Gastroesophageal sphincter (tissue), 4 donors: ENCODE data around the gene NAT8L. TPM values are rescaled to one million over a fixed set of nuclear protein-coding genes. Genes with fewer than 3 reads are reported as not detected.

ENCODE experiments used
- ATAC-seq: fragments of 150-250 bp; one replicate; pipeline ENCODE4 v1.9.1; 2016; ENCODE audit warnings: mild to moderate bottlenecking, moderate library complexity
- H3K27ac ChIP-seq, 4 donors: fragments of 200-600 bp; sonication (generic) in 3 of 4; 1 replicate in 3 of 4; 2 replicates in 1 of 4; pipeline ENCODE4 v1.5.1; 2016 to 2019
- H3K27me3 ChIP-seq: fragments of 200-600 bp; sonication (generic); one replicate; pipeline ENCODE4 v1.5.1; 2019
- H3K36me3 ChIP-seq, 2 donors: fragments of 200-600 bp; sonication (generic); one replicate each; pipeline ENCODE4 v1.5.1; 2019; ENCODE audit warnings: control low read depth in 1 of 2
- H3K4me1 ChIP-seq, 3 donors: fragments of 200-600 bp; sonication (generic); 1 replicate in 2 of 3; 2 replicates in 1 of 3; pipeline ENCODE4 v1.5.1; 2016 to 2019; ENCODE audit warnings: control low read depth in 2 of 3
- H3K4me3 ChIP-seq, 2 donors: fragments of 200-600 bp; sonication (generic); one replicate each; pipeline ENCODE4 v1.5.1; 2019; ENCODE audit warnings: mild to moderate bottlenecking in 1 of 2, moderate library complexity in 1 of 2
- H3K9me3 ChIP-seq, 3 donors: fragments of 200-600 bp; sonication (generic); one replicate each; pipeline ENCODE4 v1.5.1; 2017 to 2019; ENCODE audit warnings: control low read depth in 2 of 3
- EP300 ChIP-seq: sonication (generic); formaldehyde crosslinking; IDR thresholded peaks from one replicate; pipeline ENCODE4 v1.6.1; 2017; ENCODE audit warnings: antibody characterized with exemption, mild to moderate bottlenecking
- POLR2A ChIP-seq, 2 donors: fragments of 450-650 bp; IDR thresholded peaks; one replicate each; pipeline ENCODE4 v1.6.1; 2017; ENCODE audit warnings: antibody characterized with exemption in 2 of 2, mild to moderate bottlenecking in 2 of 2, moderate library complexity in 1 of 2
- POLR2AphosphoS5 ChIP-seq: sonication (generic); formaldehyde crosslinking; IDR thresholded peaks from one replicate; pipeline ENCODE4 v1.6.1; 2017; ENCODE audit warnings: antibody characterized with exemption
- WGBS, 2 donors: methylation state at CpG; one replicate each; pipeline ENCODE4 v1.1.5; 2018; ENCODE audit warnings: low coverage in 1 of 2; 5-methylcytosine and 5-hydroxymethylcytosine counted together
- total RNA-seq, 4 donors: library from RNA; depleted of rRNA; stranded (reverse); fragments of >200 nt; gene quantifications; one replicate each; pipeline ENCODE4 v1.1.0, GENCODE V29; 2016
- TF ChIP-seq, protein P1 (sequence below), 4 experiments: fragments of 200-600 bp in 2 of 4; fragments of 450-650 bp in 2 of 4; sonication (generic) in 1 of 4; IDR thresholded peaks; one replicate each; pipeline ENCODE4 v1.5.1; 2017 to 2019; ENCODE audit warnings: antibody characterized with exemption in 4 of 4, mild to moderate bottlenecking in 2 of 4, moderate library complexity in 2 of 4

The NAT8L gene
- total RNA-seq, 4 donors from 2014 or later, result 0.15 to 0.40 (median 0.35) TPM; not detected in 1

DNA sequence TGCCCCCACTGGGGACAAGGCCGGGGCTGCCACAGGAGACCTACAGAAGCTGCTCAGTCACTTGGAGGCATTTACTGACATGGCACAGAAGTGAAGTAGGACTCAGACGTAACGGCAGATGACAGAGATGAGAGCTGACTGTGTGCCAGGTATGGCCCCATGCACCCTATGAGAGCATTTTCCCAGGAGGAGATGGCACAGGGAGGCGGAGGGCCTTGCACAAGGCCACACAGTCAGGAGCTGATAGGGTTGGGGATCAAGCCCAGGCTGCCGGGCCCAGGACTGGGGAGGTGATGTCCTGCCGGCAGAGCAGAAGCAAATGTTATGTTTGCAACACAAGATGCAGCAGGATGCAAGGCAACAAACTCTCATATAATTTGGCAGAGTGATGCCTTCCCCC lies 34.1 kb downstream of the NAT8L start:
- peaks cover 0 to 19% (median 0%) of the 10 kb centered on the region in 3 donors for H3K9me3 ChIP-seq
- no peak for ATAC-seq
- no peaks in the 10 kb centered on the region for H3K4me1 ChIP-seq
- TF ChIP-seq EP300, result no peak
- no peak for TF ChIP-seq POLR2A (IDR thresholded peaks at IDR 0.05)
- TF ChIP-seq, protein P1, sequence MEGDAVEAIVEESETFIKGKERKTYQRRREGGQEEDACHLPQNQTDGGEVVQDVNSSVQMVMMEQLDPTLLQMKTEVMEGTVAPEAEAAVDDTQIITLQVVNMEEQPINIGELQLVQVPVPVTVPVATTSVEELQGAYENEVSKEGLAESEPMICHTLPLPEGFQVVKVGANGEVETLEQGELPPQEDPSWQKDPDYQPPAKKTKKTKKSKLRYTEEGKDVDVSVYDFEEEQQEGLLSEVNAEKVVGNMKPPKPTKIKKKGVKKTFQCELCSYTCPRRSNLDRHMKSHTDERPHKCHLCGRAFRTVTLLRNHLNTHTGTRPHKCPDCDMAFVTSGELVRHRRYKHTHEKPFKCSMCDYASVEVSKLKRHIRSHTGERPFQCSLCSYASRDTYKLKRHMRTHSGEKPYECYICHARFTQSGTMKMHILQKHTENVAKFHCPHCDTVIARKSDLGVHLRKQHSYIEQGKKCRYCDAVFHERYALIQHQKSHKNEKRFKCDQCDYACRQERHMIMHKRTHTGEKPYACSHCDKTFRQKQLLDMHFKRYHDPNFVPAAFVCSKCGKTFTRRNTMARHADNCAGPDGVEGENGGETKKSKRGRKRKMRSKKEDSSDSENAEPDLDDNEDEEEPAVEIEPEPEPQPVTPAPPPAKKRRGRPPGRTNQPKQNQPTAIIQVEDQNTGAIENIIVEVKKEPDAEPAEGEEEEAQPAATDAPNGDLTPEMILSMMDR (IDR thresholded peaks at IDR 0.05), result no peak
- TF ChIP-seq POLR2AphosphoS5, result no peak
- no peak overlapping the region for H3K27ac ChIP-seq
- WGBS, 2 donors, result 68 to 86% methylated on average over 3 of the region's 6 CpGs
- H3K4me3 ChIP-seq, result no peak overlapping the region
- no peaks in the 10 kb centered on the region for H3K27me3 ChIP-seq
- no peaks in the 10 kb centered on the region for H3K36me3 ChIP-seq

DNA sequence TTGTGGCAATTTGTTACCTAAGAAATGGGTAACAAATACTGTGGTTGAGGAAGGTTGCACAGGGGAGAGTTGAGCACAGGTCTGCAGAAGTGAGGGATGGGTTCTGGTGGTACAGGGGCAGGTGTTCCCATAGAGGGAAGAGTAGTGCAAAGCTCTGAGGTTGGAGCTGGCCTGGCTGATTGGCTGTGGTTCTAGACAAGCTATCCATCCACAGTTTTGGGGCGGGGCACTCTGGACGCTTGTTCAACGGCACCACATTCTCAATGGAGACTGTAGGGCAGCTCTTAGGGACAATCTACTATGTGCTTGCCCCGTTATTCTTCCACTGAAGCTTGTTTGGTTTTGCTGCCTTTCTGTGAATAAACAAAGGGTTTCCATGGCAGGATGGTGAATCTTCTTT lies 35.4 kb downstream of the NAT8L start:
- no peak for ATAC-seq
- TF ChIP-seq EP300 (no peak), POLR2AphosphoS5 (no peak), POLR2A (IDR thresholded peaks at IDR 0.05) (no peak)
- TF ChIP-seq, protein P1 (IDR thresholded peaks at IDR 0.05), result no peak
- Histone ChIP-seq H3K27me3 (no peaks in the 10 kb centered on the region), H3K27ac (no peak overlapping the region), H3K4me3 (no peak overlapping the region), H3K4me1 (no peaks in the 10 kb centered on the region), H3K36me3 (no peaks in the 10 kb centered on the region), H3K9me3 (peaks cover 0 to 19% (median 0%) of the 10 kb centered on the region in 3 donors)
- WGBS, 2 donors, result 90% methylated on average over 4 of the region's 4 CpGs

DNA sequence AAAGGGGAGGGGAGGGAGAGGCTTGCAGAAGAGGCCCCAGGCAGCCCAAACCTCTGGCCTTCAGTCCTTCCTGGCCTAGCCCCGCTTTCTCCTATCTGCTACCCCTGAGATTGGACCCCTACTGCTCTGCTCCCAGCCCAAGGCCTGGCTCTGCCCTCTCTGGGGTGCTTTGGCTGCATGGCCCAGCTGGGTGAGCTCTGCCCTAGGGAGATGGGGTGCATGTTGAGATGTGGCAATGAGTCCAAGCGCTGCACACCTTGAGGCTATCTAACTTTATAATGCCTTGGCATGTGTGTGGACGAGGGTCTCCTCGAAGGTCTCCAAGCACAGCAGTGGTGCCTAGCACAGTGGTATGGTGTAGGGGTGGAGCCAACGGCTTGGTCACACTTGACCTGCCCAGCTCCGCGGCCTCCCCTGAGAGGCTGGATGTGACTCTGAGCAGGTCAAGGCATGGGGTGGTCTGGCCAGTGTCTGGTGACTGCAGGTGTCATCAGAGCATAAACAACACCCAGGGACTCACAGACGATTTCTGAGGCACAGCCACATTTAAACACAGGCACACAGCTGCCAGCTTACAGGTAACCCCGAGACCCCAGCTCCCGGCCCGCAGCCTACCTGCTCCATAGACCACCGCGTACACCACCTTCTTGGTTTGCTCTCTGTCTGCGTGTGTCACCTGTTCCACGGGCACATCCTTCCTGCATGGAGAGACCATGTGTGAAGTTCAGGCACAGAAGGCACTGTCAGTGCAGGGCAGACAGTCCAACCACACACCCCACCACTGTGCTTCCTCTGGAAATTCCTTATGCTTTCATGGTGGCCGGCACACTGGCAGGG lies 36.3 kb downstream of the NAT8L start:
- 94 to 100% methylated on average over 1 to 6 of the region's 16 CpGs for WGBS, 2 donors
- Histone ChIP-seq H3K9me3 (peaks cover 0 to 19% (median 0%) of the 10 kb centered on the region in 3 donors), H3K27me3 (no peaks in the 10 kb centered on the region), H3K27ac (no peak overlapping the region), H3K36me3 (no peaks in the 10 kb centered on the region), H3K4me3 (no peak overlapping the region), H3K4me1 (no peaks in the 10 kb centered on the region)
- no peak for ATAC-seq
- TF ChIP-seq POLR2A (IDR thresholded peaks at IDR 0.05), result no peak

DNA sequence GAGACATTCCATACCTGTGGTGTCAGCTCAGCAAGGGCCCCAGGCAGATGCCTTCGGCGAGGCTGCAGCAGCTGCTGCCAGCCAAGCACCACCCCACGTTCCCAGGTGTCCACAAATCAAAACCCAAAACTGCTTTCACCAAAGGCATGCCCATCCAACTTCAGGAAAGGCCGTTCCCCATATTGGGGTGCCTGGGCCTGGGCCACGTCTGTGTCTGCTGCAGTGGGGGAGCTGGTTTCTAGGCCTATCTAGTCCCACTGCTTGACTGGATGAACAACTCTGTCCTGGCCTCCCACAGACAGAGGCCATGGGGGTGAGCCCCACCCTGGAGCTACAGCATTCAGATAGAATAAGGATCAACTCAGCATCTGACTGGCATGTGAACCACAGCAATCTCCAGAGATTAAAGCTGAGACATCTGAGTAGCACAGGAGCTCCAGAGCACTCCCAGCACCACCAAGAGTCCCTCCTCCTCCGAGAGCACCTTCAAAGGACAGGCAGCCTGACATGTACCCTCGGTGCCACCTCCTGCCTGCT lies 37.0 kb downstream of the NAT8L start:
- no peaks in the 10 kb centered on the region for H3K4me1 ChIP-seq
- H3K27me3 ChIP-seq, result no peaks in the 10 kb centered on the region
- TF ChIP-seq EP300 (no peak), POLR2AphosphoS5 (no peak), POLR2A (IDR thresholded peaks at IDR 0.05) (no peak)
- TF ChIP-seq, protein P1 (IDR thresholded peaks at IDR 0.05), result no peak
- no peak overlapping the region for H3K27ac ChIP-seq
- H3K36me3 ChIP-seq, result no peaks in the 10 kb centered on the region
- 0% methylated on average over 1 of the region's 7 CpGs; no CpG with 5 or more reads in 1 of the 2 donors for WGBS, 2 donors
- no peak for ATAC-seq
- peaks cover 0 to 19% (median 0%) of the 10 kb centered on the region in 3 donors for H3K9me3 ChIP-seq
- no peak overlapping the region for H3K4me3 ChIP-seq

DNA sequence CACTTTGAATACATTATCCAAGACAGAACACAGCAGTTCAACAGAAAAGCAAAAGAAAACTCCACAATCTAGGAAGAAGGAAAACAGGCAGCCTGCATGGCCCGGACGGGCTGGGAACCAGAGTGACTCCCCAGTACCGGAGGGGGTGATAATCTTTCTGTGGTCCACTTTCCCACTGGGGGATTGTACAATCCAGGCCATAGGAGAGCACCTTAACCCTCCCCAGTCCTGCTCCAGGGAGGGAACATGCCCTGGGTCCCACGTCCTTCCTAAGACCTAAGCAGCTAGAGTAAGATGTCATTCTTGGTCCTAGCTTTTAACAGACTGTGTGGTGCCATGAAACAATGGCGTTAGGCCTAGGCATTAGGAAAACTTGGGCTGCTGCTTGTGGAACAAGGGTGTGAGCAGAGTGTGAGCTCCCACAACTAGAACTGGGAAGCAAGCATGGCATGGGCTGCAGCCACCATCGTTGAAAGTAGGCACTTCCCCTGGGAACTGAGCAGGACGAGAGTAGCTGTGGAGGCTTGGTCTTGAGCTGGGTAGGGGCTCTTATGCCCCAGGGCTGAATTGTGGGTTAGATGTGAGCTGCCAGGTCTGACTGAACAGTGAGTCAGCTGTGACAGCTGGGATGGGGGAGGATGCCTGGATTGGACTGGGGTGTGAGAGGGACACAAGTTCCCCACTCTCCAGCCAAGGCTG lies 42.4 kb downstream of the NAT8L start:
- 80 to 84% methylated on average over 5 of the region's 7 CpGs for WGBS, 2 donors
- Histone ChIP-seq H3K36me3 (no peaks in the 10 kb centered on the region), H3K27ac (no peak overlapping the region)

More for the DNA sequence above, 42.4 kb downstream of the NAT8L start:
- TF ChIP-seq POLR2AphosphoS5 (no peak), EP300 (no peak), POLR2A (IDR thresholded peaks at IDR 0.05) (no peak)
- TF ChIP-seq, protein P1 (IDR thresholded peaks at IDR 0.05), result no peak
- ATAC-seq, result no peak
- Histone ChIP-seq H3K4me3 (no peak overlapping the region), H3K27me3 (no peaks in the 10 kb centered on the region), H3K9me3 (peaks cover 0 to 45% (median 0%) of the 10 kb centered on the region in 3 donors), H3K4me1 (no peaks in the 10 kb centered on the region)
